Aorta (tissue), 5 donors: ENCODE measurements around the gene FCRL4. TPM values are rescaled to one million over a fixed set of nuclear protein-coding genes. Genes with fewer than 3 reads are reported as not detected.

ENCODE experiments used
- ATAC-seq: fragments of 200-7000 bp; cut with Tn5 transposase; one replicate; pipeline ENCODE4 v1.9.1; 2022; ENCODE audit warnings: moderate library complexity; ENCODE audit not compliant: low FRiP score
- DNase-seq, 2 donors: peaks; one replicate each; pipeline ENCODE4 v3.0.0-alpha.2; 2020
- H3K27ac ChIP-seq, 2 donors: one replicate each; pipeline ENCODE4 v1.5.1; 2013; ENCODE audit warnings: low read length in 2 of 2, mild to moderate bottlenecking in 2 of 2, moderate library complexity in 2 of 2, control low read depth in 1 of 2, inconsistent platforms in 1 of 2, low read depth in 1 of 2
- H3K27me3 ChIP-seq, 2 donors: one replicate each; pipeline ENCODE4 v1.6.1; 2013; ENCODE audit warnings: control low read depth in 1 of 2, low read length in 1 of 2, mild to moderate bottlenecking in 1 of 2, moderate library complexity in 1 of 2; ENCODE audit not compliant: insufficient read depth in 2 of 2, control insufficient read depth in 1 of 2
- H3K36me3 ChIP-seq, 2 donors: one replicate each; pipeline ENCODE4 v1.6.1; 2013; ENCODE audit warnings: control low read depth in 1 of 2, low read length in 1 of 2, mild to moderate bottlenecking in 1 of 2; ENCODE audit not compliant: insufficient read depth in 2 of 2, control insufficient read depth in 1 of 2
- H3K4me1 ChIP-seq, 2 donors: one replicate each; pipeline ENCODE4 v1.6.1; 2013; ENCODE audit warnings: low read length in 2 of 2, control low read depth in 1 of 2, mild to moderate bottlenecking in 1 of 2, moderate library complexity in 1 of 2; ENCODE audit not compliant: insufficient read depth in 2 of 2, control insufficient read depth in 1 of 2
- H3K4me3 ChIP-seq, 2 donors: one replicate each; pipeline ENCODE4 v1.5.1; 2013; ENCODE audit warnings: low read length in 2 of 2, control low read depth in 1 of 2, mild to moderate bottlenecking in 1 of 2
- H3K9me3 ChIP-seq: one replicate; pipeline ENCODE4 v1.6.1; 2013; ENCODE audit warnings: mild to moderate bottlenecking, low read length; ENCODE audit not compliant: control insufficient read depth
- WGBS, 2 donors: extraction: QIAGEN DNeasy Blood & Tissue Kit; methylation state at CpG; one replicate each; pipeline ENCODE4 v1.1.7; 2013; 5-methylcytosine and 5-hydroxymethylcytosine counted together
- intact Hi-C, 2 donors: fragments of 100-400 bp; cut with DNase I; formaldehyde crosslinking; loops; one replicate each; pipeline versions ENCODE4 v1.14.2 to v1.15.0; 2022
- long read RNA-seq, 2 donors: library from polyadenylated mRNA; unstranded; transcript quantifications; one replicate each; pipeline ENCODE4 v2.0.0, GENCODE V29; 2020 to 2021
- polyA plus RNA-seq, 2 donors: library from polyadenylated mRNA; stranded (reverse); fragments of 200-250 nt; gene quantifications; one replicate each; pipeline ENCODE4 v1.2.3, GENCODE V29; 2013
- total RNA-seq, 2 donors: library from RNA; stranded (reverse); fragmentation: NEBNext Ultra II Directional; extraction: Animal tissue kit (Norgen Biotek cat#: 25700); gene quantifications; one replicate each; pipeline ENCODE4 v1.2.1, GENCODE V29; 2021
- donor health status: healthy with polysubstance abuse.
- donor health status: Bipolar disorder and iron deficiency.
- donor health status: DM: no; HTN: no; CAD: no.
- donor health status: DM: no; HTN: no; CAD: no.
- donor health status: DM: yes; HTN: yes; CAD: no.

FCRL4 gene
- total RNA-seq: not detected
- not detected for polyA plus RNA-seq
- long read RNA-seq, donor 1: 0 reads
- long read RNA-seq, donor 2: 0 reads

DNA sequence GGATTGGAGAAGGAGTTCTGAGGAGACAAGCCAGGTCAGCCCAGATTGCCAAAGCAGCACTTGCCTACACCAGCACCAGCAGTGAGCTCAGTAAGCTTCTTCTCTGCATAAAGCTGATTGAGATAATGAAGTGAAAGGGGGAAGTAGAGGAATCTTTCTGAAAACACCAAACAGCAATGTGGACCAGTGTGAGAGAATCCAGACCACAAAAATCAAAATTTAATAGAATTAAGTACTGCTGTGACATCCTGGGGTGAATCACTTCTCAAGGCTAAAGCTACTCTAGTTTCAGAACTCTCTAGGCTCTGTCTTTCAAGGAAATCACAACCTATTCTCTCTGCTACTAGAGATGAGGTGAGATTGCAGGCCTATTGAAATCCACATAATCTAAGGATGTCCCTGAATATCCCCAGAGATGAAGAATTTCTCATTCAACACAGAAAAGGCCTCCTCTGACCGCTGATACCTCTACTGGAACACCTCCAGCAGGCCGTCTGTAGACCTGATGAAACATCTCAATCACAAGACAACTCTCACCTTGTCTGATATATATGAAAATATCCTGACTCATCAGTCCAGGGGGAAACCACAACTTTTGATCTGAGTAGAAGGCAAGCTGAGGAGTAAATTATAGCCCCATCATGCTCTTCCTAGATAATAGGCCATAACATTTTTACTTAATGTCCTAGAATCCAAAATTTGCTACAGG, at the start of gene FCRL4:
TSS of gene FCRL4 (minus strand) at position 127 of the 709 bp plus-strand sequence. CDS start 141 bp downstream, outside the sequence.
- DNase-seq: no peak
- Histone ChIP-seq H3K4me3 (no peak within 1 kb of the TSS), H3K36me3 (no peaks in the 10 kb centered on the region), H3K9me3 (no peaks in the 10 kb centered on the region), H3K27me3 (no peaks in the 10 kb centered on the region), H3K4me1 (no peaks in the 10 kb centered on the region), H3K27ac (no peak within 1 kb of the TSS)
- ATAC-seq: no peak
- 72 to 83% methylated on average over 2 of the region's 2 CpGs for WGBS, 2 donors
- intact Hi-C loops: no loop called here

DNA sequence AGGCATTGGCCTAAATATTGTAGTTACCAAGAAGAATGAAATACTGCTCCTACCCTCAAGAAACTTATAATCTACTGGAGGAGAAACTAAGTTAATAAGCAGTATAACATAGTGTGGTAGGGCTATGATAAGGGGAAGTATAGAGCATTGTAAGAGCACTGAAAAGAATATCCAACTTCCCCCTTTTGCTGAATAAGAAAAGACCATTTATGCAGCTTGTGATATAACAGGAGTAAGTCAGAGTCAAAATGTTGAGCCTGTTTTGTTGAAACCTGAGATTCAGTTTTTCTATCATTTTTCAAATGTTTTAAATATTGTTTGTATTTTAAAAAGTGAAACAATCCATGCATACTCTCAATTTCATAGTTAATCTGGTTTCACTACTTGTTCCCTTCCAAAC, 48.3 kb upstream of the FCRL4 start:
- ATAC-seq: no peak
- H3K4me1 ChIP-seq: no peaks in the 10 kb centered on the region

DNA sequence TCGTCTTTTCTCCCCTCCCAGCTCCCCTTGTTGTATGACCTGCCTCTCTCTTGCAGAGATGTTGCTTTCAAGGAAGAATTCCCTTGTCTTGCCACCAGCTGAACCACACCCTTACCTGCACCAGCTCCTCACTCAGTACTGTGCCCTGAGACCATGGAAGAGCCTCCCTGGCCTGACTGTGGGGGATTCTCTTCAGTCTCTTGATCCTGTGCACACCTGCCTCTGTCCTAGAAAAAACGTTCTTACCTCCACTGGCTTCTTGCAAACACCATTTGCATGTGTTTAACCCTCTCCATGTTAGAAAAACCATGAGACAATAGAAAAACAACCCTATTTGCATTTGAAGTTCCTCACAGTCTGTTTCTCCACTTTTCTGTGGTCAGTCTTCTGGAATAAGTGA, 43.3 kb upstream of the FCRL4 start:
- no peak overlapping the region for H3K27ac ChIP-seq
- no peaks in the 10 kb centered on the region for H3K9me3 ChIP-seq
- 20 to 22% methylated on average over 2 of the region's 2 CpGs for WGBS, 2 donors
- DNase-seq (no peak), ATAC-seq (no peak)
- H3K36me3 ChIP-seq: no peaks in the 10 kb centered on the region
- intact Hi-C loops: no loop called here
- no peaks in the 10 kb centered on the region for H3K27me3 ChIP-seq
- no peak overlapping the region for H3K4me3 ChIP-seq
- no peaks in the 10 kb centered on the region for H3K4me1 ChIP-seq

More for the DNA sequence above, 48.3 kb upstream of the FCRL4 start:
- Histone ChIP-seq H3K36me3 (no peaks in the 10 kb centered on the region), H3K27me3 (no peaks in the 10 kb centered on the region), H3K9me3 (peaks cover 2% of the 10 kb centered on the region), H3K4me3 (no peak overlapping the region), H3K27ac (no peak overlapping the region)
- intact Hi-C loops: no loop called here
- DNase-seq: no peak

DNA sequence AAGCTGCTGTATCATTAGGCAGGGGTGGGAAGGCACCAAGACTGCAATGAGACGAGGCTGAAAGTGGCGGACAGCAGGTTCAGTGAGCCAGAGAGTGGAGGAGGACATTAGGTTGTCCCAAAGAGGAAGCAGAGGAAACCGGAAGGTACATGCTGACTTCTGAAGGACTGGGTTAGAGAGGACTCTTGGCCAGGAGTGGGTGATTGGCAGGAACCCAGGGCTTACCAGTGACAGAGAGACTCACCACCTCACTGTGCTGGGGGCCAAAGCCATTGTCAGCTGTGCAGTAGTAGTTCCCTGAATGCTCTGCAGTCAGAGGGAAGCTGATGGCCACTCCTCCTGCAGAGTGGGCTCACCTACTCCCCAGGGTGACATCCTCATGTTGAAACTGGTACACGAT, 41.9 kb upstream of the FCRL4 start:
- H3K27ac ChIP-seq: no peak overlapping the region
- no peaks in the 10 kb centered on the region for H3K4me1 ChIP-seq
- H3K4me3 ChIP-seq: no peak overlapping the region
- WGBS, 2 donors: 48 to 51% methylated on average over 4 of the region's 4 CpGs
- H3K36me3 ChIP-seq: no peaks in the 10 kb centered on the region
- intact Hi-C loops: no loop called here
- no peaks in the 10 kb centered on the region for H3K27me3 ChIP-seq
- ATAC-seq: no peak
- H3K9me3 ChIP-seq: no peaks in the 10 kb centered on the region
- no peak for DNase-seq

DNA sequence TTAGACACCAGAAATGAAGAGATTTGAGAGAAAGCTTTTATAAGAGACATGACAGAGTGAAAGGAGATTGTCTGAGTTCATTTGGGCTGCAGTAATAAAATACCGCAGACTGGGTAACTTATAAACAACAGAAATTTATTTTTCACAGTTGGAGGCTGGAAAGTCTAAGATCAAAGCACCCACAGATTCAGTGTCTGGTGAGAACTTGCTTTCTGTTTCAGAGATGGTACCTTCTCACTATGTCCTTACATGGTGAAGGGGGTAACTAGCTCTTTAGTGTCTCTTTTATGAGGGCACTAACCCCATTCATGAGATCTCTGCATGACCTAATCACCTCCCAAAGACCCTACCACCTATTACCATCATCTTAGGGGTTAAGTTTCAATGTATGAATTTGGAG, 30.9 kb upstream of the FCRL4 start:
- no peak for DNase-seq
- no peak for ATAC-seq
- intact Hi-C loops: loop anchor here in 1 of 2 donors (10.0 kb wide), 1 partner anchor 64 kb away; no protein-coding TSS in a partner anchor
- Histone ChIP-seq H3K36me3 (no peaks in the 10 kb centered on the region), H3K9me3 (peaks cover 1% of the 10 kb centered on the region), H3K27ac (no peak overlapping the region), H3K4me1 (no peaks in the 10 kb centered on the region), H3K27me3 (peaks cover 0 to 3% of the 10 kb centered on the region in 2 donors), H3K4me3 (no peak overlapping the region)
- WGBS, 2 donors: 93 to 94% methylated on average over 1 of the region's 1 CpG

DNA sequence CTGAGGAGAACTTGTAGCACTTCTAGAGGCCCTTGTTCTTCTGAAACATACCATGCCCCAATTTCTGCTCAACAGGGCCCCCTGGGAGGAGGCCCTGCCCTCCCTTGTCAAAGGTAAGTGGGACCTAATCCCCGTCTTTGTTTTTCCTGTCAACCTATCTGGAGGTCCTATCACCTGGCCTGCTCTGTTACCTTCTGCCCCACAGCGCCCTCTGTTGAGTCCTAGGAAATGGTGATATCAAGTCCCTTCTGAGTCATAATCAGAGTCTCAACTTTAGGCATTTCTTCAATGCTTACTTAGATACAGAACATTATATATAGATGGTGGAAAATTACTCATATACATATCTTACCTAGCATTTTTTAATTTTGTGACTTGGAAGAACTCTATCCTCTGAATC, 28.2 kb upstream of the FCRL4 start:
- H3K27ac ChIP-seq: no peak overlapping the region
- 31 to 39% methylated on average over 2 of the region's 2 CpGs for WGBS, 2 donors
- no peaks in the 10 kb centered on the region for H3K36me3 ChIP-seq
- intact Hi-C loops: loop anchor here in 1 of 2 donors (10.0 kb wide), 1 partner anchor 61 kb away; no protein-coding TSS in a partner anchor
- H3K4me1 ChIP-seq: no peaks in the 10 kb centered on the region
- no peak overlapping the region for H3K4me3 ChIP-seq
- H3K27me3 ChIP-seq: peaks cover 0 to 3% of the 10 kb centered on the region in 2 donors
- peaks cover 2% of the 10 kb centered on the region for H3K9me3 ChIP-seq
- no peak for ATAC-seq
- no peak for DNase-seq

DNA sequence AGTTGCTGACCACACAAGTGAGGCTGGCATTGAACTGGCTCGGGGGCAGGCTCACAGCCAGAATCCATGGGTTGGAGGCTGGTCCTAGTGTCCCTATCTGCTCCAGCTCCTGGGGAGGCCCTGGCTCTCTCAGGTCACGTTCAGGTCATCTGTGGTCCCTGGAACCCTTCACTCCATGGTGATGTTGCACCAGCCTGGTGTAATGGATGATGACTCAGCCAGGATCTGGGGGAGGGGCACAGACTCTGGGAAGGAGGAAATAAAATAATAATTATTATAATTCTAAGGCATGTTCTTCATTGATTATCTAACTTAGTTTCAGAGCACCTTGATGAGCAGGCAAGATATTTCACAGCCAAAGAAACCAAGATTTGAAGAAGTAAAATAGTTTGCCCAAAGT, 26.6 kb upstream of the FCRL4 start:
- DNase-seq: no peak
- peaks cover 0 to 1% of the 10 kb centered on the region in 2 donors for H3K27me3 ChIP-seq
- 57 to 76% methylated on average over 2 of the region's 2 CpGs for WGBS, 2 donors
- no peak overlapping the region for H3K27ac ChIP-seq
- H3K4me3 ChIP-seq: no peak overlapping the region
- no peaks in the 10 kb centered on the region for H3K36me3 ChIP-seq
- H3K9me3 ChIP-seq: peaks cover 2% of the 10 kb centered on the region
- ATAC-seq: no peak
- intact Hi-C loops: loop anchor here in 1 of 2 donors (10.0 kb wide), 1 partner anchor 60 kb away; no protein-coding TSS in a partner anchor
- no peaks in the 10 kb centered on the region for H3K4me1 ChIP-seq

DNA sequence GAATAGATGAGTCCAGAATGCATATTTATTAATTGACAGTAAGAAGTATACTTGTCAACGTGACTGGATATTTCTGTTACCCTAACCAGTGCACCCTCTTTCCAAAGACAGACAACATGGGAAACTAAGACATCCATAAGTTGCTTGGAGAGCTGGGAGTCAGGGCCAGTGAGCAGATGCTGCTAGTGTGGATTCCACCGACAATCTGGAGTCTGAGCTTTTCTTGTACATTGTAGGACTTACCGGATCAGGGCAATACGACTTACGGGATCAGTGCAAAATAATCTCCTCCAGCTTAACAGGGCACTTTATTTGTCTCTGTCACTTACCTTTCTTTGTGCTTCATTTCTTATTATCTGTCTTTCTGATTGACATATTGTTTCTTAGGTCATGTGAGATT, 24.6 kb upstream of the FCRL4 start:
- no peak overlapping the region for H3K4me3 ChIP-seq
- no peak overlapping the region for H3K27ac ChIP-seq
- no peaks in the 10 kb centered on the region for H3K36me3 ChIP-seq
- no peaks in the 10 kb centered on the region for H3K4me1 ChIP-seq
- intact Hi-C loops: loop anchor here in 1 of 2 donors (10.0 kb wide), 1 partner anchor 58 kb away; no protein-coding TSS in a partner anchor
- no peak for ATAC-seq
- WGBS, 2 donors: 84 to 86% methylated on average over 5 of the region's 5 CpGs
- H3K27me3 ChIP-seq: no peaks in the 10 kb centered on the region
- no peak for DNase-seq
- H3K9me3 ChIP-seq: peaks cover 2% of the 10 kb centered on the region

DNA sequence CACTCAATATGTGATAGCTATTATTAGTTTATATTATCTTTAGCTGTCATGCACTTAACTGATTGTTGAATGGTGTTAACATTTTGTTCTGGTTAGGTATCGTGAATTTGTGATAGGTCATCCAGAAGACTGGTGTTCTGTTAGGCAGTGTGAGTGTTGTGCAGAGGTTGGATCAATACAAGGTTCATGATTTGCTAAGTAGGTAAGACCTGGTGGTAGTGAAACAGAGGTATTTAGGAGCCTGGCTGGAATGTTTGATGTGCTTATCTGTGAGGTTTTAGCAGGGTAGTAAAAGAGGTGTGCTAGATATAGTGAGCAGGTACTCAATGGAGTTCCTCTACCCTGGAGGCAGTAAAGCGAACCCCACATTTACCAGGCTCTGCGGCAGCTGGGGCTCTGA, 20.3 kb upstream of the FCRL4 start:
- Histone ChIP-seq H3K9me3 (peaks cover 1% of the 10 kb centered on the region), H3K27me3 (no peaks in the 10 kb centered on the region), H3K4me1 (no peaks in the 10 kb centered on the region), H3K27ac (no peak overlapping the region), H3K36me3 (no peaks in the 10 kb centered on the region), H3K4me3 (no peak overlapping the region)
- intact Hi-C loops: no loop called here
- WGBS, 2 donors: 81 to 83% methylated on average over 3 of the region's 3 CpGs
- ATAC-seq (no peak), DNase-seq (no peak)
